ENCODE results near the gene TIGD7.
A peak's percentile ranks its signal among the peaks of the same experiment; 100 is the strongest.

TIGD7 gene

GRCh38 chr16:3305109-3306068 is at the start of gene TIGD7, which contains the start of gene ZNF75A:
TIGD7 (minus strand) TSS chr16:3305430; CDS start chr16:3300614, 4,816 bp downstream.
ZNF75A (plus strand) TSS chr16:3305497; CDS start chr16:3308429, 2,932 bp downstream.
- DNase-seq (ENCODE audit: low read depth), result peak; percentile 91

- DNase-seq (ENCODE audit: low read depth), result no peak
Observed at GRCh38 chr16:3349175-3349574, 43.9 kb upstream of the TIGD7 start.

GRCh38 chr16:3348547-3349167 is 43.4 kb upstream of the TIGD7 start:
- no peak for DNase-seq (ENCODE audit: low read depth)

GRCh38 chr16:3347586-3347985 is 42.4 kb upstream of the TIGD7 start:
- DNase-seq (ENCODE audit: low read depth), result no peak

- no peak for DNase-seq (ENCODE audit: low read depth)
Observed at GRCh38 chr16:3346041-3346440, 40.8 kb upstream of the TIGD7 start.

GRCh38 chr16:3328643-3329042 is 23.4 kb upstream of the TIGD7 start:
- no peak for DNase-seq (ENCODE audit: low read depth)

- DNase-seq (ENCODE audit: low read depth), result no peak
Observed at GRCh38 chr16:3328104-3328503, 22.9 kb upstream of the TIGD7 start.

- DNase-seq (ENCODE audit: low read depth), result no peak
Observed at GRCh38 chr16:3327514-3327913, 22.3 kb upstream of the TIGD7 start.

- DNase-seq (ENCODE audit: low read depth), result no peak
Observed at GRCh38 chr16:3321816-3322215, 16.6 kb upstream of the TIGD7 start.

- peak; percentile 40 for DNase-seq (ENCODE audit: low read depth)
Observed at GRCh38 chr16:3317315-3317999, 12.2 kb upstream of the TIGD7 start.

GRCh38 chr16:3311496-3311895 is 6.3 kb upstream of the TIGD7 start:
- DNase-seq (ENCODE audit: low read depth), result no peak

GRCh38 chr16:3306078-3306477 is 848 bp upstream of the TIGD7 start:
- no peak for DNase-seq (ENCODE audit: low read depth)

GRCh38 chr16:3304370-3304769 is 860 bp downstream of the TIGD7 start:
- peak; percentile 66 for DNase-seq (ENCODE audit: low read depth)

GRCh38 chr16:3295783-3296182 is 9.4 kb downstream of the TIGD7 start:
- DNase-seq (ENCODE audit: low read depth), result no peak

- no peak for DNase-seq (ENCODE audit: low read depth)
Observed at GRCh38 chr16:3295209-3295608, 10.0 kb downstream of the TIGD7 start.

GRCh38 chr16:3292604-3293003 is 12.6 kb downstream of the TIGD7 start:
- DNase-seq (ENCODE audit: low read depth), result no peak

- no peak for DNase-seq (ENCODE audit: low read depth)
Observed at GRCh38 chr16:3289998-3290673, 15.1 kb downstream of the TIGD7 start.

- no peak for DNase-seq (ENCODE audit: low read depth)
Observed at GRCh38 chr16:3285131-3285530, 20.1 kb downstream of the TIGD7 start.

- no peak for DNase-seq (ENCODE audit: low read depth)
Observed at GRCh38 chr16:3283543-3284447, 21.4 kb downstream of the TIGD7 start.

- DNase-seq (ENCODE audit: low read depth), result peak; percentile 99
Observed at GRCh38 chr16:3282730-3283542, 22.3 kb downstream of the TIGD7 start, which contains the start of gene ZNF263. ZNF263 (plus strand) TSS chr16:3283491; CDS start chr16:3283819, 328 bp downstream.

Measured in amniotic epithelial cell (primary cell).